Measurements from ENCODE around the gene TFR2.

- no peak for TF ChIP-seq CTCF (IDR thresholded peaks at IDR 0.05)
- TF ChIP-seq POLR2A (IDR thresholded peaks at IDR 0.05): no peak
Observed at GRCh38 chr7:100613412-100614175, 27.8 kb downstream of the TFR2 start.
